Choroid plexus epithelial cell (primary cell): ENCODE measurements around the gene ZNF316.

Source experiments
- DNase-seq: peaks from one replicate; pipeline ENCODE4 v3.0.0-alpha.2; 2010; ENCODE audit warnings: low read depth
- H3K4me3 ChIP-seq: 2 replicates; pipeline ENCODE4 v1.5.1; 2011; ENCODE audit warnings: low read depth, mild to moderate bottlenecking, control low read depth, low read length, moderate library complexity
- TF ChIP-seq, protein P1 (sequence below): conservative IDR thresholded peaks from 2 replicates; pipeline ENCODE4 v1.5.1; 2011; ENCODE audit warnings: low read depth, mild to moderate bottlenecking, control low read depth, inconsistent platforms, low read length, moderate library complexity

Gene ZNF316

DNA sequence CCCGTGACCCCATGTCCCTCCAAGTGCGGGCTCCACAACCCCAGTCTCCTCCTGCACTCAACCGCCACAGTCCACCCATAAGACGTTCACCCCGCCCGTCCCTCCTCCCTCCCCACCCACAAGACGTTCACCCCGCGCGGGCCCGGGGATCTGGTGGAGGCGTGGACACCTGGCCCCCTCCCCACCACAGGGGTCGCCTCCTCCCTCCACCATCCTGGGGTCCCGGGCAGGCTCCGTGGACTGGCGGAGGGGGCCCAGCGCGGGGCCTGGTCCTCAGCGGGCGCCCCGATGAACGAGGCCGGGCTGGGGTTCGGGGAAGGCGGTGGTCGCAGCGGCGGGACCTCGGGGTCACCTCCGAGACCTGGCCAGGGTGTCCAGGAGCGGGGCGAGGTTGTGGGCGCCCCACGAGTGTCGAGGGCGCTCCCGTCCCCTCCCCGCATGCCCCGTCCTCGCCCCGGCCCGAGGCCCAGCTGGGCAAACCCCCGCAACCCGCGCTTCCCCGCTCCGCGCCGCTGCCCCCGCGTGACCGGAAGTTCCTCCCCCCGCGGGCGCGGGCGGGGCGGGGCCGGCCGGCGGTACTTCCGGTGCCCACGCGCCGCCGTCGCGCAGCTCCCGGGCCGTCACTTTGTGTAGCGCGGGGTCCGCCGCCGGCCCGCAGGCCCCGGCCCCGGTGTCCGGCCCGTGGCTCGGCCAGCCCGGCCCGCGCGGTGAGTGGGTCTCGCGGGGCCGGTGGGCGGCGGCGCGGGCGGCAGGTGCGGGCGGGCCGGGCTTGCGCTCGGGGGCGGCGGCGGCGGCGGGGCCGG is at the start of gene ZNF316:
TSS of gene ZNF316 (plus strand) at position 578 of the 803 bp plus-strand sequence. CDS start 5,092 bp downstream, outside the sequence.
- H3K4me3 ChIP-seq: peak within 1 kb of the TSS; percentile 74
- DNase-seq: peak; percentile 50
- TF ChIP-seq, protein P1, sequence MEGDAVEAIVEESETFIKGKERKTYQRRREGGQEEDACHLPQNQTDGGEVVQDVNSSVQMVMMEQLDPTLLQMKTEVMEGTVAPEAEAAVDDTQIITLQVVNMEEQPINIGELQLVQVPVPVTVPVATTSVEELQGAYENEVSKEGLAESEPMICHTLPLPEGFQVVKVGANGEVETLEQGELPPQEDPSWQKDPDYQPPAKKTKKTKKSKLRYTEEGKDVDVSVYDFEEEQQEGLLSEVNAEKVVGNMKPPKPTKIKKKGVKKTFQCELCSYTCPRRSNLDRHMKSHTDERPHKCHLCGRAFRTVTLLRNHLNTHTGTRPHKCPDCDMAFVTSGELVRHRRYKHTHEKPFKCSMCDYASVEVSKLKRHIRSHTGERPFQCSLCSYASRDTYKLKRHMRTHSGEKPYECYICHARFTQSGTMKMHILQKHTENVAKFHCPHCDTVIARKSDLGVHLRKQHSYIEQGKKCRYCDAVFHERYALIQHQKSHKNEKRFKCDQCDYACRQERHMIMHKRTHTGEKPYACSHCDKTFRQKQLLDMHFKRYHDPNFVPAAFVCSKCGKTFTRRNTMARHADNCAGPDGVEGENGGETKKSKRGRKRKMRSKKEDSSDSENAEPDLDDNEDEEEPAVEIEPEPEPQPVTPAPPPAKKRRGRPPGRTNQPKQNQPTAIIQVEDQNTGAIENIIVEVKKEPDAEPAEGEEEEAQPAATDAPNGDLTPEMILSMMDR: no peak

DNA sequence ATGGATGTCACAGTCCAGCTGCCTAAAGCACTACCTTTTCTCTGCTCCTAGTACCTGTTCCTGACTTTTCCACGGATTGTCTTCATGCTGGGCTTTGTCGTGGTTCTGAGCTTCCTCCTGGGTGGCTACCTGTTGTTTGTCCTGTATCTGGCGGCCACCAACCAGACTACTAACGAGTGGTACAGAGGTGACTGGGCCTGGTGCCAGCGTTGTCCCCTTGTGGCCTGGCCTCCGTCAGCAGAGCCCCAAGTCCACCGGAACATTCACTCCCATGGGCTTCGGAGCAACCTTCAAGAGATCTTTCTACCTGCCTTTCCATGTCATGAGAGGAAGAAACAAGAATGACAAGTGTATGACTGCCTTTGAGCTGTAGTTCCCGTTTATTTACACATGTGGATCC is 48.6 kb upstream of the ZNF316 start:
- TF ChIP-seq, protein P1: no peak
- no peak overlapping the region for H3K4me3 ChIP-seq
- DNase-seq: no peak

DNA sequence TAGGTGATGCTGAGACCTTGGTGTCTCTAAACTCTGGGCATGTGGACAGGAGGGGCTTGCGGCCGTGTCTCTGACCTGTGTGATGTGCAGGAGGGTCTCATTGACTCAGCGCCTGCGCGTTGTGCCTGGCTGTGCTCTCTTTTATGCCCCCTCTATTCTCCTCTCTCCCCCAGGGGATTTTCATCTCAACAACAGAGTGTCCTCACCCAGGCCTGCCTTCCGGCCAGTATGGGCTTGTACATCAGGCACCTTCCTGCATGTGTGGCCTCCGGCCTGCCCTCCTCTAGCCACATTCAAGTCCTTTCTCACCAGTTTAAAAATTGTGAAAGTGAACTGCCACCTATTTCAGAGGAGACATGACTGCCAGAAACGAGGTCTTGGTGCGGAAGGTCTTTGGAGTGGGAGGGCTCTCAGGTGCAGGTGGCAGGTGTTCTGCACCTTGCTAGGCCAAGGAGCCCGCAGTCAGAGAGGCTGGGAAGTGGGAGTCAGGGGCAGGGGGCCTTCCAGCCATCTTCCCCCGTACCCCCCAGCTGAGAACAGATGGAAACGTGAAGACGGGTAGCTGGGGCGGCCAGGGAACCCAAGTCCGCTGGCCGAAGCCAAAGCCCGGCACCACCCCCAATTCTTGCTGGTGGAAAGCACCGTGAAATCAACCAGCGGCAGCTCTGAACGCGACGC is 47.8 kb upstream of the ZNF316 start:
- no peak for DNase-seq
- TF ChIP-seq, protein P1: no peak
- H3K4me3 ChIP-seq: peak overlapping the region; percentile 94

DNA sequence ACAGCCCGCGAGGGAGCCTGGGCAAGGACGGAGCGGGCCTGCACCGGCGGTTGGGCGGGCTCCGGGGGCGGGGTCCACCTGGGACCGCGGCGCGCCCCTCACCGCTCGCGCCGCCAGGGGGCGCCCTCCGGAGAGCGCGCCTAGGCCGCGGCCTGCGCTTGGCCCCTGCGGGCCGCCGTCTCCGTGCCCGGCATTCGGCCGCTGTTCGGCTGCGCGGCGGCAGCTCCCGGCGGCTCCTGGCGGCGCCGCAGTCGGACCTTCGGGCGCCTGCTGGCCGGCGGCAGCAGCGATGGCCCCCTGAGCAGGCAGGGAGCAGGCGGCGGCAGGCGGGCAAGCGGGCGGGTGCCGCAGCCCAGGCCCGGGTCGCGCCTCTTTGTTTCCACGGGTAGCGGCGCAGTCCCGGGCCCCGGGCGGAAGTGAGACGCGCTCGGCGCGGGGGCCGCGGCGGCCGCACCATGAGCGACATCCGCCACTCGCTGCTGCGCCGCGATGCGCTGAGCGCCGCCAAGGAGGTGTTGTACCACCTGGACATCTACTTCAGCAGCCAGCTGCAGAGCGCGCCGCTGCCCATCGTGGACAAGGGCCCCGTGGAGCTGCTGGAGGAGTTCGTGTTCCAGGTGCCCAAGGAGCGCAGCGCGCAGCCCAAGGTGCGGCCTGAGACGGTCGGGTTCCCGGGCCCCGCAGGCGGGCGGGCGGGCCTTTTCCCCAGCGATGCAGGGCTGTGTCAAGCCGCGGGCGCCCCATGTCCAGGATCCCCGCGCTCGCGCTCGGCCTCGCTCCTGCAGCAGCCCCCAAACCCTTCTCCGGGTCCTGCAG is 47.1 kb upstream of the ZNF316 start, which contains the start of gene INTS15:
TSS of gene INTS15 (plus strand) at position 193 of the 816 bp plus-strand sequence. CDS start at position 456, 263 bp downstream.
- peak within 1 kb of the TSS; percentile 94 for H3K4me3 ChIP-seq
- peak; percentile 84 for DNase-seq
- TF ChIP-seq, protein P1: peak; percentile 39

DNA sequence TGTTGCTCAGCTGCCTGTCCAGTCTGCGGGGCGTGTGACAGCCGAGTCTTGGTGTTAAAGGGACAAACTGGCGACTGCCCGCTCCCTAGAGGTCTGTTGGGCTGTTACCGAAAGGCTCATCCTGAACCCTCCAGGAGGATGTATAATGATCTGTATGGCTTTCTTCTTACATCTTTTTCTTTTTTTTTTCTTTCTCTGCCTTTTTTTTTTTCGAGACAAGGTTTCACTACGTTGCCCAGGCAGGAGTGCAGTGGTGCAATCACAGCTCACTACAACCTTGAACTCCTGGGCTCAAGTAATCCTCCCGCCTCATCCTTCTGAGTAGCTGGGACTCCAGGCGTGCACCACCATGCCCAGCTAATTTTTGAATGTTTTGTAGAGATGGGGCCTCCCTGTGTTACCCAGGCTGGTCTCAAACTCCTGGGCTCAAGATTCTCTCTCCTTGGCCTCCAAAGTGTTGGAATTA is 46.4 kb upstream of the ZNF316 start:
- peak overlapping the region; percentile 94 for H3K4me3 ChIP-seq
- peak; percentile 36 for DNase-seq
- TF ChIP-seq, protein P1: no peak

DNA sequence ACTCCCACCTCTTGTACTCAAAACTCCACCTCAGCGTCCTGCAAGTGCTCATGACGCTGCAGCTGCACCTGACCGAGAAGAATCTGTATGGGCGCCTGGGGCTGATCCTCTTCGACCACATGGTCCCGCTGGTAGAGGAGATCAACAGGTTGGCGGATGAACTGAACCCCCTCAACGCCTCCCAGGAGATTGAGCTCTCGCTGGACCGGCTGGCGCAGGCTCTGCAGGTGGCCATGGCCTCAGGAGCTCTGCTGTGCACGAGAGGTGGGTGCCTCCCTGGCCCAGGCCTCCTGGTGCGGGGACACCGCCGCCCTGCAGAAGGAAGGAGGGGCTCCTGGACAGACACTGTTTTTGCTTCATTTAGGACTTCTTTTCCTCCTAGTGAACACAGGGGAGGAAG is 37.0 kb upstream of the ZNF316 start:
- TF ChIP-seq, protein P1: no peak
- no peak overlapping the region for H3K4me3 ChIP-seq
- DNase-seq: no peak
